Erythroblast (primary cell): ENCODE results near the gene BAIAP2.

Source experiments
- GATA1 ChIP-seq: IDR thresholded peaks from 2 replicates; pipeline ENCODE4 v1.6.1; 2011; ENCODE audit warnings: low read depth, mild to moderate bottlenecking, control low read depth, low read length, moderate library complexity
- POLR2A ChIP-seq: IDR thresholded peaks from 2 replicates; pipeline ENCODE4 v1.6.1; 2011; ENCODE audit warnings: mild to moderate bottlenecking, low read length

DNA sequence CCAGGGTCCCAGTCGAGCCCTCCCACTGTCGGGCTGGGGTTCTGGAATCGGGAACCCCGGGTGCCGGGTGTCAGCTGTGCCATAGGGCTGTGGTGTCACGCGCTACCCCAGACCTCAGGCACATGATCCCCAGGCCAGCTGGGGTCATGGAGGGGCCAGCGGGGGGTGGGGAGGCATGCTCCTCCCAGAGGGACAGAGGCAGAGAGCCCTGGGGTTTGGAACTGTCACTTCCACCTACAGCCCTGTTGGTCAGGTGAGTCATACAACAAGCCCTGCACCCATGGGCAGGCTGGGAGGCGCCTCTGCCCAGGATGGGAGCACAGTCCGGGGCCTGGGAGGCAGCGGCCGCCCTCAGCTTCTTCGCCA, 63.0 kb downstream of the BAIAP2 start:
- no peak for TF ChIP-seq POLR2A
- no peak for TF ChIP-seq GATA1
